ENCODE measurements around the gene ABTB2. TPM values are rescaled to one million over a fixed set of nuclear protein-coding genes. Genes with fewer than 3 reads are reported as not detected.

ABTB2 gene
- total and polyA plus RNA-seq, 2 of the 8 experiments (the other 6 are each of a cell fraction or from before 2014, with no cell fraction given) = 7.7 to 10.2 TPM

- H4K91ac ChIP-seq (replicated peaks; ENCODE audit: insufficient read length, low read length) = no peak overlapping the region
- H3K56ac ChIP-seq (replicated peaks; ENCODE audit: insufficient read length, low read depth, low read length) = no peak overlapping the region
- H3K4ac ChIP-seq (replicated peaks; ENCODE audit: insufficient read length, low read depth, low read length) = no peak overlapping the region
- no peak overlapping the region for H2BK15ac ChIP-seq (ENCODE audit: low read length)
- H3K36me3 ChIP-seq (ENCODE audit: control insufficient read depth in 2 of 4, insufficient read depth in 4 of 4, low read length in 3 of 4) = no peaks in the 10 kb centered on the region
- no peak overlapping the region; the same call in 1 of the 2 replicates for H4K8ac ChIP-seq (ENCODE audit: extremely low read depth, insufficient read depth, low read length)
- no peak overlapping the region for H3K27ac ChIP-seq (ENCODE audit: low read depth, low read length)
- no peaks in the 10 kb centered on the region for H3K9me3 ChIP-seq (ENCODE audit: insufficient read depth in 2 of 2, low read depth in 1 of 2, low read length in 1 of 2)
- no peak overlapping the region for H2AK5ac ChIP-seq (ENCODE audit: low read depth, low read length)
- H2BK12ac ChIP-seq (ENCODE audit: low read depth, low read length) = no peak overlapping the region
- CTCF ChIA-PET (ENCODE audit: partially characterized antibody) = interaction anchor here (0.7 to 1.3 kb wide), 2 partner anchors 14 to 151 kb away, joined by 3 to 4 read pairs; no protein-coding TSS in a partner anchor
- WGBS, 2 experiments (ENCODE audit: extremely low coverage in 1 of 2, insufficient coverage in 1 of 2, insufficient read length in 1 of 2, insufficient replicate concordance in 2 of 2, low coverage in 1 of 2, low lambda C conversion rate in 2 of 2, missing lambda C conversion rate in 1 of 2) = 92% methylated on average over 7 of the region's 7 CpGs; no CpG with 5 or more reads in 1 of the 2 experiments
- no peak overlapping the region for H2BK120ac ChIP-seq (replicated peaks; ENCODE audit: low read depth, low read length)
- TF ChIP-seq JUN (IDR thresholded peaks at IDR 0.05; ENCODE audit: low read depth, low read length) (no peak), NRF1 (IDR thresholded peaks at IDR 0.05; ENCODE audit: low read depth, low read length) (no peak), MAFK (IDR thresholded peaks at IDR 0.05; ENCODE audit: low read depth, low read length) (no peak), BCL11A (IDR thresholded peaks at IDR 0.05; ENCODE audit: low read depth in 2 of 2, low read length in 2 of 2) (no peak)
- no peak overlapping the region for H3K4me2 ChIP-seq (ENCODE audit: insufficient read depth in 1 of 2, low read depth in 2 of 2, low read length in 2 of 2)
- no peaks in the 10 kb centered on the region for H3K79me1 ChIP-seq (ENCODE audit: low read depth, low read length)
- H4K20me1 ChIP-seq (replicated peaks in 1 of 2; ENCODE audit: control insufficient read depth in 1 of 2, insufficient read depth in 2 of 2, low read length in 2 of 2) = peaks cover 0 to 3% of the 10 kb centered on the region in 2 experiments
- H3K14ac ChIP-seq (ENCODE audit: insufficient read length) = no peak overlapping the region
- peaks cover 0 to 3% (median 1%) of the 10 kb centered on the region in 4 experiments; a peak in 4 of 7 replicates for H3K4me1 ChIP-seq (replicated peaks in 1 of 4; ENCODE audit: control insufficient read depth in 3 of 4, insufficient read depth in 4 of 4, low read length in 3 of 4)
- POLR2A ChIA-PET (ENCODE audit: partially characterized antibody) = no interaction called here
- H3K9ac ChIP-seq (replicated peaks in 1 of 4; ENCODE audit: extremely low read depth in 1 of 4, low read depth in 3 of 4, low read length in 3 of 4) = no peak overlapping the region; a peak in 1 of 7 replicates
- FAIRE-seq (no peak), DNase-seq (ENCODE audit: low read depth in 1 of 2, low spot score in 2 of 2) (no peak)
- no peak overlapping the region for H2BK20ac ChIP-seq (ENCODE audit: low read length)
- no peaks in the 10 kb centered on the region for H3K27me3 ChIP-seq (replicated peaks in 1 of 4; ENCODE audit: control insufficient read depth in 3 of 4, extremely low read depth in 1 of 4, insufficient read depth in 3 of 4, low read length in 3 of 4)
- no peak overlapping the region for H3K4me3 ChIP-seq (ENCODE audit: extremely low read depth in 1 of 4, insufficient read depth in 2 of 4, low read depth in 3 of 4, low read length in 4 of 4)
- no peak overlapping the region for H4K5ac ChIP-seq (ENCODE audit: insufficient read length, low read depth, low read length)
- no peak overlapping the region for H2AFZ ChIP-seq (ENCODE audit: low read length)
- H2BK5ac ChIP-seq (ENCODE audit: low read depth, low read length) = no peak overlapping the region
- H3K18ac ChIP-seq (ENCODE audit: extremely low read depth, low read length) = no peak overlapping the region
- no peaks in the 10 kb centered on the region for H3K23me2 ChIP-seq (ENCODE audit: low read depth, low read length)
- no peak overlapping the region for H3K23ac ChIP-seq (ENCODE audit: insufficient read length)
- no peaks in the 10 kb centered on the region; a peak in 1 of 4 replicates for H3K79me2 ChIP-seq (ENCODE audit: control insufficient read depth in 1 of 2, insufficient read depth in 2 of 2, low read length in 2 of 2)
Observed at GRCh38 chr11:34327804-34328631, 29.8 kb downstream of the ABTB2 start.
